Measurements from ENCODE around the gene ENTREP3.
"Not testable (repeated sequence)": the region's sequence is repeated elsewhere in the genome, so short reads cannot be mapped to it uniquely, and the experiment has no call there.

Gene ENTREP3

GRCh38 chr1:155232001-155232978, 23.0 kb downstream of the ENTREP3 start:
- peak in 3 of 10 donors; percentile 27 to 84 (median 51) for DNase-seq
- intact Hi-C loops (cut with DNase I) = not testable (repeated sequence)

GRCh38 chr1:155231302-155231701, 24.0 kb downstream of the ENTREP3 start:
- not testable (repeated sequence) for DNase-seq

GRCh38 chr1:155228096-155228427, 27.2 kb downstream of the ENTREP3 start:
- intact Hi-C loops (cut with DNase I) = no loop called here

More at GRCh38 chr1:155231302-155231701, 24.0 kb downstream of the ENTREP3 start:
- intact Hi-C loops (cut with DNase I) = not testable (repeated sequence)

GRCh38 chr1:155227261-155228095, 27.8 kb downstream of the ENTREP3 start:
- DNase-seq = peak; percentile 96 to 100 (median 98)
- intact Hi-C loops (cut with DNase I) = loop anchor here (1.0 kb wide), 1 partner anchor 17 kb away; no protein-coding TSS in a partner anchor

More at GRCh38 chr1:155228096-155228427, 27.2 kb downstream of the ENTREP3 start:
- no peak for DNase-seq

- intact Hi-C loops (cut with DNase I) = loop anchor here (1.0 kb wide), 1 partner anchor 17 kb away; no protein-coding TSS in a partner anchor
- peak in 6 of 10 donors; percentile 37 to 93 (median 51) for DNase-seq
Observed at GRCh38 chr1:155226910-155227260, 28.4 kb downstream of the ENTREP3 start.

GRCh38 chr1:155226188-155226909, 28.9 kb downstream of the ENTREP3 start:
- peak in 8 of 10 donors; percentile 51 to 92 (median 64) for DNase-seq
- intact Hi-C loops (cut with DNase I) = no loop called here

GRCh38 chr1:155225404-155225759, 29.9 kb downstream of the ENTREP3 start:
- DNase-seq; intact Hi-C loops (cut with DNase I): not testable (repeated sequence)

- intact Hi-C loops (cut with DNase I) = no loop called here
- no peak for DNase-seq
Observed at GRCh38 chr1:155223047-155223446, 32.2 kb downstream of the ENTREP3 start.

GRCh38 chr1:155220211-155220965, 34.9 kb downstream of the ENTREP3 start:
- intact Hi-C loops (cut with DNase I); DNase-seq: not testable (repeated sequence)

- intact Hi-C loops (cut with DNase I) = loop anchor here (1.0 kb wide), 1 partner anchor 22 kb away; a partner anchor contains a TSS
- peak in 6 of 10 donors; percentile 53 to 94 (median 62) for DNase-seq
Observed at GRCh38 chr1:155219592-155220031, 35.7 kb downstream of the ENTREP3 start.

- intact Hi-C loops (cut with DNase I) = loop anchor here (1.0 kb wide), 1 partner anchor 22 kb away; a partner anchor contains a TSS
- peak in 5 of 10 donors; percentile 66 to 90 (median 68) for DNase-seq
Observed at GRCh38 chr1:155218854-155219591, 36.3 kb downstream of the ENTREP3 start.

- DNase-seq; intact Hi-C loops (cut with DNase I): not testable (repeated sequence)
Observed at GRCh38 chr1:155214702-155215101, 40.6 kb downstream of the ENTREP3 start.

GRCh38 chr1:155212051-155212440, 43.2 kb downstream of the ENTREP3 start:
- intact Hi-C loops (cut with DNase I); DNase-seq: not testable (repeated sequence)

GRCh38 chr1:155211381-155212050, 43.8 kb downstream of the ENTREP3 start:
- intact Hi-C loops (cut with DNase I); DNase-seq: not testable (repeated sequence)

GRCh38 chr1:155210314-155211104, 44.8 kb downstream of the ENTREP3 start:
- DNase-seq = peak in 1 of 10 donors; percentile 27
- intact Hi-C loops (cut with DNase I) = no loop called here

GRCh38 chr1:155209312-155209721, 46.0 kb downstream of the ENTREP3 start:
- DNase-seq = no peak
- intact Hi-C loops (cut with DNase I) = loop anchor here (5.0 kb wide), 1 partner anchor 33 kb away; a partner anchor contains a TSS
